GM19351 (cell line): ENCODE measurements around the gene SF3A2.

Experiments used
- ATAC-seq: cut with Tn5 transposase; IDR thresholded peaks from one replicate; pipeline ENCODE4 v1.9.1; 2021; ENCODE audit warnings: mild to moderate bottlenecking, moderate library complexity; ENCODE audit not compliant: unreplicated experiment

SF3A2 gene

GRCh38 chr19:2288818-2289713, 52.4 kb downstream of the SF3A2 start:
- no peak for ATAC-seq

GRCh38 chr19:2289714-2290435, 53.3 kb downstream of the SF3A2 start:
- no peak for ATAC-seq

- ATAC-seq = no peak
Measured at GRCh38 chr19:2290441-2291184, 54.0 kb downstream of the SF3A2 start.

- no peak for ATAC-seq
Measured at GRCh38 chr19:2291185-2291751, 54.6 kb downstream of the SF3A2 start.

GRCh38 chr19:2294687-2295335, 58.2 kb downstream of the SF3A2 start:
- ATAC-seq = no peak

GRCh38 chr19:2296141-2296540, 59.5 kb downstream of the SF3A2 start:
- no peak for ATAC-seq
